K562 (cell line): ENCODE results near the gene GPT2. TPM values are rescaled to one million over a fixed set of nuclear protein-coding genes. Genes with fewer than 3 reads are reported as not detected.

ENCODE experiments used
- ATF2 ChIP-seq: sonication (generic); formaldehyde crosslinking; IDR thresholded peaks from 2 replicates; pipeline ENCODE4 v1.8.1; 2022; ENCODE audit warnings: missing genetic modification reagents
- CBFA2T2 ChIP-seq: fragments of 450-650 bp; conservative IDR thresholded peaks from 2 replicates; pipeline ENCODE4 v1.6.1; 2017; ENCODE audit warnings: mild to moderate bottlenecking
- CBX1 ChIP-seq: sonication (generic); IDR thresholded peaks from 2 replicates; pipeline ENCODE4 v1.6.1; 2016; ENCODE audit warnings: antibody characterized with exemption, low read depth, mild to moderate bottlenecking
- DLX4 ChIP-seq: fragments of 250-450 bp; sonication (Bioruptor Pico); IDR thresholded peaks from 2 replicates; pipeline ENCODE4 v1.6.1; 2021; ENCODE audit warnings: mild to moderate bottlenecking
- E2F5 ChIP-seq: sonication (generic); formaldehyde crosslinking; IDR thresholded peaks from 2 replicates; pipeline ENCODE4 v1.8.0; 2022; ENCODE audit warnings: mild to moderate bottlenecking, missing genetic modification reagents
- MTA2 ChIP-seq: fragments of 450-650 bp; IDR thresholded peaks from 2 replicates; pipeline ENCODE4 v1.6.1; 2016; ENCODE audit warnings: low read depth
- NCOA1 ChIP-seq: fragments of 450-650 bp; IDR thresholded peaks from 2 replicates; pipeline ENCODE4 v1.6.1; 2016; ENCODE audit warnings: low read depth
- POLR2H ChIP-seq: IDR thresholded peaks from 2 replicates; pipeline ENCODE4 v1.6.1; 2016; ENCODE audit warnings: missing genetic modification characterization, low read depth, mild to moderate bottlenecking, control low read depth, missing compliant biosample characterization, moderate library complexity
- RFX7 ChIP-seq: fragments of 250-450 bp; sonication (Bioruptor Pico); IDR thresholded peaks from 2 replicates; pipeline ENCODE4 v1.5.1; 2021; ENCODE audit warnings: mild to moderate bottlenecking
- SIX5 ChIP-seq, 2 experiments: IDR thresholded peaks; 2 replicates each; pipeline ENCODE4 v1.6.1; 2011; ENCODE audit warnings: low read length in 2 of 2, borderline replicate concordance in 1 of 2, low read depth in 1 of 2, mild to moderate bottlenecking in 1 of 2, moderate library complexity in 1 of 2; ENCODE audit not compliant: insufficient read depth in 1 of 2
- SMARCC2 ChIP-seq: fragments of 450-650 bp; IDR thresholded peaks from 2 replicates; pipeline ENCODE4 v1.6.1; 2017; ENCODE audit warnings: antibody characterized with exemption, moderate library complexity, mild to moderate bottlenecking, low read depth
- STAG1 ChIP-seq: sonication (generic); formaldehyde crosslinking; IDR thresholded peaks from 2 replicates; pipeline ENCODE4 v1.5.0; 2020; ENCODE audit warnings: missing genetic modification reagents, borderline replicate concordance
- STAT6 ChIP-seq: sonication (generic); formaldehyde crosslinking; IDR thresholded peaks from 2 replicates; pipeline ENCODE4 v1.8.1; 2023; ENCODE audit warnings: mild to moderate bottlenecking, missing genetic modification reagents
- TEAD2 ChIP-seq: fragments of 450-650 bp; IDR thresholded peaks from 2 replicates; pipeline ENCODE4 v1.6.1; 2016; ENCODE audit warnings: missing genetic modification characterization, control low read depth, missing compliant biosample characterization
- U2AF2 ChIP-seq: fragments of 200-400 bp; formaldehyde crosslinking; optimal IDR thresholded peaks from 2 replicates; pipeline ENCODE3; 2017; ENCODE audit warnings: low read depth, mild to moderate bottlenecking, low read length
- ZBTB34 ChIP-seq: fragments of 250-450 bp; sonication (Bioruptor Pico); IDR thresholded peaks from 2 replicates; pipeline ENCODE4 v1.8.0; 2021; ENCODE audit warnings: mild to moderate bottlenecking, moderate library complexity
- ZNF134 ChIP-seq: fragments of 250-450 bp; sonication (Bioruptor Pico); conservative IDR thresholded peaks from 2 replicates; pipeline ENCODE4 v1.4.0; 2020
- ZNF224 ChIP-seq: sonication (generic); formaldehyde crosslinking; IDR thresholded peaks from 2 replicates; pipeline ENCODE4 v1.8.0; 2022; ENCODE audit warnings: mild to moderate bottlenecking, missing genetic modification reagents
- ZNF277 ChIP-seq: fragments of 250-450 bp; sonication (Bioruptor Pico); IDR thresholded peaks from 2 replicates; pipeline ENCODE4 v1.8.0; 2022; ENCODE audit warnings: inconsistent platforms, mild to moderate bottlenecking, moderate library complexity, borderline replicate concordance
- ZNF668 ChIP-seq: fragments of 250-450 bp; sonication (Bioruptor Pico); IDR thresholded peaks from 2 replicates; pipeline ENCODE4 v1.8.0; 2022; ENCODE audit warnings: mild to moderate bottlenecking, inconsistent platforms
- polyA plus RNA-seq, 8 experiments: library from polyadenylated mRNA; depleted of rRNA in 4 of 8; stranded (reverse) in 5 of 8; unstranded in 3 of 8; fragments of >200 nt; fragmentation: Nextera tagmentation in 2 of 8; fragmentation: Illumina TruSeq in 1 of 8; extraction: Ambion mirVana in 2 of 8; extraction: Trizol in 1 of 8; gene quantifications; 2 replicates each; pipeline versions ENCODE4 v1.2.1 to v1.2.3, GENCODE V29; 2011 to 2014; ENCODE audit warnings: inconsistent platforms in 1 of 8, missing spikeins in 1 of 8
- total RNA-seq, 7 experiments: library from RNA; depleted of rRNA in 6 of 7; stranded (reverse); fragments of >200 nt in 6 of 7; fragmentation: Illumina TruSeq in 2 of 7; extraction: Trizol in 2 of 7; gene quantifications; 2 replicates each; pipeline versions ENCODE4 v1.2.1 to v1.2.3, GENCODE V29; 2011 to 2021; ENCODE audit warnings: low replicate concordance in 1 of 7

The GPT2 gene
- total and polyA plus RNA-seq, 9 of the 15 experiments (the other 6 are each of a cell fraction or from before 2014, with no cell fraction given), result 0.79 to 14.4 (median 5.8) TPM

- no peak for TF ChIP-seq SMARCC2
- no peak for TF ChIP-seq RFX7
- no peak for TF ChIP-seq STAT6
- TF ChIP-seq ATF2, result no peak
- TF ChIP-seq ZNF277, result no peak
- no peak for TF ChIP-seq STAG1 (CRISPR knock-in tag)
- TF ChIP-seq ZNF224 (CRISPR knock-in tag), result no peak
- TF ChIP-seq NCOA1, result no peak
- TF ChIP-seq U2AF2, result no peak
- 0 out of 2 replicates have a peak, but pooled peaks have one; percentile 12 for TF ChIP-seq E2F5
- TF ChIP-seq CBFA2T2, result no peak
- TF ChIP-seq DLX4 (CRISPR knock-in tag), result no peak
- no peak for TF ChIP-seq ZNF134 (CRISPR knock-in tag)
- no peak for TF ChIP-seq ZNF668 (CRISPR knock-in tag)
- TF ChIP-seq POLR2H (tag), result peak; percentile 76; the same call in 1 of the 2 replicates
- TF ChIP-seq ZBTB34 (CRISPR knock-in tag), result no peak
- peak; percentile 67; the same call in 1 of the 2 replicates for TF ChIP-seq CBX1
- TF ChIP-seq SIX5 (IDR thresholded peaks at IDR 0.05; ENCODE audit: borderline replicate concordance in 1 of 2, insufficient read depth in 1 of 2, low read depth in 1 of 2, low read length in 2 of 2), result no peak
- TF ChIP-seq MTA2, result no peak; the same call in 1 of the 2 replicates
- no peak for TF ChIP-seq TEAD2 (tag)
Measured at GRCh38 chr16:46973207-46973995, 89.2 kb downstream of the GPT2 start, which contains the start of gene DNAJA2 (continued).
